ENCODE results near the gene EXT2.

EXT2 gene

DNA sequence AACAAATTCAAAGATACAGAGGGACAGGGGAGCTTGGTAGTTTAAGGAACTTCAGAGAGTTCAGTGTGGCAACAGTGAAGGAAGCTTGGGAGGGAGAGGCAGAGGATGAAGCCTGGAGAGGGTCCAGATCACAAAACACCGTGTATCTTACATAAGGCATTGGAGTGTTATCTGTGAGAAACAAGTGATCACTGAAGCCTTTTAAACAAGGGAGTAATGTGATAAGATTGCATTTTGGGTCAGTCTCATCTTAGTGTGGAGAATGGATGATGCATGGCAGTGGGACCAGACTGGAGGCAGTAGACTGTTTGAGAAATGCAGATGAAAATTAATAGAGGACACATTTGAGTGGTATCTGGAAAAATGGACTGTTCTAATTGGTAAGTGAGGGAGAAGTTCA lies 79.4 kb downstream of the EXT2 start:
- FAIRE-seq = no peak

DNA sequence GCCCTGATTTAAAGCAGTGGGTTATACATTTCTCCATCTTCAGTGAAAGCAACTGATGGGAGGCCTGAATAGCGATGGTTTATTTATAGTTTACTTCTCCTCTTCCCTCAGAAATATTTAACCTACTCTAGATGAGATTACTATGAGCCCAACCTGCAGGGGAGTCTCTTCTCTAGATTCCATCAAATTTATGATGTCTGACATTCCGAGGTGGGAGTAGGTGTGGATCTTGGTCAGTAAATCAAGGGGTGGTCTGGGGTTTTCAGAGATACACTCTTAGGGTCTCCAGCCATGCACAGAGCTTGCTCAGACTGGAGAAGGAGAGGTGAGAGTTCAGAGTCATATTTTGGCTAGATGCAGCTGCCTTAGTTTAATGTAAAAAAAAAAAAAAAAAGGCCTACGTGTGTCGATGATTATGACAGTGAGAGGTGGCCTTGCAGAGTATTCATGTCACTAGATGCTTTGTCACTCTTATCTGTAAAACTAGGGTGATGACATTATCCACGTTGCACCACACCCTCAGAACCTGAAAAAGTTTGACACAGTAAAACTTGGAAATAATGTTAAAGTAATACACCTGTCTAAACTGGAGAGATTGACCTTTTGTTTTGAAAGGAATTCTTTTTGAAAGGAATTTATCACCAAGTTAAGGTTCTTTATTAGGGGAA lies 81.2 kb downstream of the EXT2 start:
- no peak for FAIRE-seq

DNA sequence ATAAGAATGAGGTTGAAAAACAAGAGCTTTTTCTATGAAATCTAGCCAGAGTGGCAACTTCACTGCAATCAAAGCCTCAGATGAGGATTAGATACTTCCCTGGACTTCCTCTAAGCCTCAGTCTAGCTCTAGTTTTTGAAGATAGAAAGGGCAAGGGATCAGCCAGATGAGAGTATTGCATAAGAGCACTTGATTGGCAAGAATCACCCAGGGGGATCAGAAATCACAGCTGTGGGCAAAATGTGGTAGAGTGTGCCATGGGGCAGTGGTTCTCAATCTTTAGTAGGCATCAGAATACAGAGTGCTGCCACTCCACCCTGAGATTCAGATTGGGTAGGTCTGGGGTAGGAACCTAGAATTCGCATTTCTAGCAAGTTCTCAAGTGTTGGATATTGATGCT lies 82.4 kb downstream of the EXT2 start:
- no peak for FAIRE-seq

DNA sequence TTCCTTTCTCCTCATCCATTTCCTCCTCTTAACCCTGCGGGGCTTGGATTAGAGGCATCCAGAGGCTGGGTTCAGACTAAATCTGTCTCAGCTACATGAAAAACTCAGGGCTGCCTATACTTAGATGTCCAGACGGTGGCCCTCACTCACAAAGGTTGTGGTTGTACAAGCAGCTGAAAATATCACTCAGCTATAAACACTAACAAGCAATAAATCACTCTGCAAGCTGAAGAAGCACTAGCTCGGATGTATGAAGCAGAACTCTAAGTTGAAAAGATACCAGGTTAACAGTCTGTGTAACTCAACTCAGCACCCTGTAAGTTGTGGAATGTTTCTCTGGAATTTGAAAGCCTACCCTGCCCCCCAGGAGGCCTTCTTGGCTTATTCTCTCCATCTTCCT lies 82.9 kb downstream of the EXT2 start:
- FAIRE-seq = no peak

DNA sequence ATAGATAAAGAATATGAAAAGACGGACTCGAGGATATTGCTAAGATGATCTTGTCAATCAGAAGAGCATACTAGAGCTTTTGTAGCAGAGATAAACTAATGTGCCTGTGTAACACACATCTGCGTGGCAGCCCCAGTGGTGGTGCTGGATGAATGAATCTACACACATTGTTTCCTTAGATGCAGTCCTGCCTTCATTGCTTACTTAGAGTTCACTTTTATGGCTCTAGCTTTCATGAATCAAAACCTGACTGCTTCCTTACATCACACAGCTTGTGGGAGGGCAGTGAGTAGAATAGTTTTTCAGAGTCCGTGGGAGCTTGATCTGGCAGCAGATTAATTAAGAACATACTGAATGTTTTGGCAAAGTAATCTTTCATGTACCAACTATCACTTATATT lies 83.7 kb downstream of the EXT2 start:
- no peak for FAIRE-seq

DNA sequence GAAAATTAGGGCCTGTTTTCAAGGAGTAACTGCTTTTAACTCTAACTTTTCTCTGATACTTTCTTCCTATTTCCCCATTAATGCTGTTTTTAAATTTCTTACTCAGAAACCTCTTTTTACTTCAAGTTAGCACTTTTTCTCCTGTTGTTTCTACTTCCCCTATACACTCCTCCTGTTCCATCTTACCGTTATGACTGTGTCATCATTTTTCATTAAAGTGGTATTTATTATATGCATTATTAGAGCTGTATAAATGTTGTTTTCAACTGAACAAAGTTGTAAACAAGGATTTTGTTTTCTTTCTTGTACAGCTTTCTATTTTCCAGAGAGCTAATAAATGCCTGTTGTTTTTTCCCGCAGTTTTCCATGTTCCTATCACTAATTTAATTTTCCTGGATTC lies 84.6 kb downstream of the EXT2 start:
- no peak for FAIRE-seq

DNA sequence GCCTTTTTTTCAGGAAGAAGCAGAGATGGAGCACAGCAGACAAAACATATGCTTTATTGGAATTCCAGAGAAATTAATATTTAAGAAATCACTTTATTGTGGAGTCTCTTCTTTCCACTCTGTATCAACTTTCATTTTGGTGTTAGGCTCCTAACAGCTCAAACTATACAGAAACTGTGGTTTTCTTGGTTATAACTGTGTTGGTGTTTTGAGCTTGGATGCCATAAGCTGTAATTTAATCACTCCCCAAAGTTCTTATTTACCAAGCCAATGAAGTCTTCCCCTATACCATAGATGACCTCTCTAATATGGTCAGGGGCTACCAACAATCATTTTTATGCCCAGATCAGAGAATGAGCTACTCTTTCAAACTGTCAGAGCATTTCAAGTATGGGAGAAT lies 90.0 kb downstream of the EXT2 start:
- FAIRE-seq = no peak

DNA sequence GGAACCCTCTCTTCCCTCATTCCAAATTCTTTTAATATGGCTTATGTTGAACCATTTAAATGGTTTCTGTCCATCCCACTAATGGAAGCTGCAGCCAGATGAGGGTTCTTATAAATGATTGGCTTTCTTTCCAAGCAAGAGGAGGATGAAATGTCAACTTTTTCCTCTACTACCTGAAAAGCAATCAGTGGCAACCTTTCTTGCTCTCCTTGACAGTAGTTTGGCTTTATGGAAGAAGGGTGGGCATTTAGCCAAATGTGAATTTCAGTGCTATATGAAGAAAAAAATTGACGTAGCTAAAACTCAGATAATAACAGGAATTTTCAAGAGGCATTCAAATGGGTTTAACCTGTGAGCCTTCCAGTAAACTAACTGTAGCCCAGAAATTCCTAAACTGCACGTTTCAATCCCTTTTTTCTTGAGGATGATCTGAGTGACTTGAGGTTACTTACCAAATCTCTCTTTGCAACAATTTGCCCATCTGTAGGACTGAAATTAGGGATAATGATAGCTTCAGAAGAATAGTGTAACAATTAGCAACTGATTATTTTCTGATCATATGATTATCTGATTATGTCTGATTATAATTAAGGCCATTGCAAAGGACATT lies 90.9 kb downstream of the EXT2 start:
- no peak for FAIRE-seq

DNA sequence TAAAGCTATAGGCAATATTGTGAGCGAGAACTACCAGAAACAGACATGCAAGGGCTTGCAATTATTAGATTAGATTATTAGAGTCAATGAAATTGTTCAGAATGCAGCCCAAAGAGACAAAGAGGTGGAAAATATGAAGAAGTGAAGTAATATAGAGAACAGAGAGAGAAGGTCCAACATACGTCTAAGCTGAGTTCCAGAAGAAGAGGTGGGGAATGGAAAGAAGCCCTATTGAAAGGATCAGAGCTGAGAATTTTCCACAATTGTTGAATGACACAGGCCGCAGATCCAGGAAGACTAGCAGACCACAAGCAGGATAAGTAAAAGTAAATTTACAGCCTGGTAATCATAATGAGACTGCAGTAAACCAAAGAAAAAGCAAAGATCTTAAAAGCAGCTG lies 93.2 kb downstream of the EXT2 start:
- FAIRE-seq = no peak

DNA sequence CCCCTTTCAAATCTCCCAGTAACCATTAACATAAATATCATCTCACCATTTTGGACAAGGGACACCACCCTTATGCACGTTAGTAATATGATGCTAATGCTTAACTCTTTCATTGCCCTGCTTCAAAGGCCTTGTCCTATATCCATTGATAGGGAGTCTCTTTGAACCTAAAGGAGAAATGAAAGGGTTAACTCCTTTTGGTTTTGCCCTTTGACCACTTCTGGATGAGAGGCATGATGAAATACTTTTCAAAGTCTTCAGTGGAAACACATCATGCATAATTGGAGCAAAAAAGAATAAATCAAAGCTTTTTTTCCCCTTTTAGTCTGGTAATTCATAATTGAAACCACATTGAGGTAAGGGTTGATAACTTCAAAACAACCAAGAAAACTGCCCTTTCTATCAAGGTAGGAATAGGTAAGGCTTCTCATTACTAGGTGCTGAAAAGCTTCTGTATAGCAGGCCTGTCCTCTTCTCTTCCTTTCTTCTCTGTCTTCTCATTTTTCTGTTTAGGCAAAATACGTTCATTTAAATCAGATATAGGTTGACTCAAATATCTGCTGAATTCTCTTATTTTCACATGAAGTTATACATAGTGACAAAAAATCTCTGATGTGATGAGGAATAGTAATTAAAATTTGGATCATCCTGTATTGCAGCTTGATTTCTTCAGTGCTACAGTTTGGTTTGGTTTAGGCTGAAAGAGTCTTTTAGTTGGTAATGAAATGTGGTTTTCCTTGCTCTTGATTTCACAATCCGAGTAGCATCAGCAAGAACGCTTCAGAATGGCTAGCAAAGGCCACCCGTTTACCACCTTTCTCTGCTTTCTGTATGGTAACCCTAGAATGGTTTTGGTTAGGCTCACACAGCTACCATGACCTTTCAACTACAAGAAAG lies 94.8 kb downstream of the EXT2 start:
- no peak for FAIRE-seq

DNA sequence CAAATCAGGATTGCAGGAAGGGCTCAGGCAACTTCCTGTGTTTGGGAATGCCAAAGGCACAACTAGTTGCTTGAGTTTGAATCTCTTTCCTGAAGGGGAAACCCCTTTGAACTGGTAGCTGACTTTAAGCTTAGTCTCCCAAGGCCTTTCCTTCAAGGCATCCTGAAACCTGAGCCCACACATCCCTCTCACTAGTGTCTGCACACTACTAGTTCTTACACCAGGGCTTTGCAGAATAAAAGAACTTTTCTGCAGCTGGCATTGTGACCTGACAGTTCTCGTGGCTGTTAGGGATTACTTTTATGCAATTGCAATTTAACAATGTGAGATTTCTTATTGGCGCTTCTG lies 95.4 kb downstream of the EXT2 start:
- FAIRE-seq = no peak

DNA sequence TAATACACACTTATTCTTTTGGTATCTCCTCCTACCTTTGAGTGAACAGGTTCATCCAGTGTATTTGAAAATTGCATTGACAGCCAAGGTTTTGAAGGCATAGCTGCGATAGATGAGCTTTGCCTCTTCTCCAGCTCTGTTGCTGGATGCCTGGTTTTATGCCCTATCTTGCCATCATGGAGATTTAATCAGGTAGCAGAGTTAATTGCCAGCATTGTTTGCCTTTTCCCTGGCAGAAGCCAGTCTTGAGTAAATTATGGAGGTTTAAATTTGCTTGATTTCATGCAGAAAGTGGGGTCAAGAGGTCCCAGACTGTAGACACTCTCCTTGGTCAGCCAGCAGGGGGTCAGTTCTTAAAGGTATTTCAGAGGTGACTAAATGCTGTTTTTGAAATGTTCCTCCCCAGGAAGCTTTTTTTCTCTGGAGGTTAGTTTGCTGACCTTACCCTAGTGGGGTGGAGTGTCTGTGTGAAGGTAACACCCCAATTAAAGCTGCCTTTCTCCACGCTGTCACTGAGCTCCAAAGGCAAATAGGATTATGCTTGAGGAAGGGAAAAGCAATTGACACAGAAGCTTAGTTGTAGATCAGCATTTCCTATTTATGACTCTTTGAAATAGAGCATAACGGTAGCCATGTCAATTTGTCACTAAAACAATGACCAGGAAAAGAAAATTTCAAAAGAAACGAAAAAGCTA lies 96.0 kb downstream of the EXT2 start:
- FAIRE-seq = no peak

DNA sequence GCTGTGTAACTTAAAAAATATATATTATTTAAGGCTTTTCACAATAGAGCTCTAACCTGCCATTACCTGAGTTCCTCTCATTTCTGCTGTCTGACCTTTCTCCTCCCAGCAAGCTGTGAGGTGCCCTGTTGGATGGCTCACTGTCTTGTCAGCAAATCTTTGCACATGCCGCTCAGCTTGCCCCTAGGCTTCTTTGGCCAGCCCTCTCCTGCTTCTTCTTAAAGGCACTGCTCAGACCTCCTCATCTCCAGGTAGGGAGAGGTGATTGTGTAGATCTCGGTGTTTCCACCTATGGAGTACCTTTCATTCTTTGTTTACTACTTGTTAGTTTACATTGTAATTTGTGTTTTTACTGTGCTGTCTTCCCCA lies 96.5 kb downstream of the EXT2 start:
- FAIRE-seq = no peak

DNA sequence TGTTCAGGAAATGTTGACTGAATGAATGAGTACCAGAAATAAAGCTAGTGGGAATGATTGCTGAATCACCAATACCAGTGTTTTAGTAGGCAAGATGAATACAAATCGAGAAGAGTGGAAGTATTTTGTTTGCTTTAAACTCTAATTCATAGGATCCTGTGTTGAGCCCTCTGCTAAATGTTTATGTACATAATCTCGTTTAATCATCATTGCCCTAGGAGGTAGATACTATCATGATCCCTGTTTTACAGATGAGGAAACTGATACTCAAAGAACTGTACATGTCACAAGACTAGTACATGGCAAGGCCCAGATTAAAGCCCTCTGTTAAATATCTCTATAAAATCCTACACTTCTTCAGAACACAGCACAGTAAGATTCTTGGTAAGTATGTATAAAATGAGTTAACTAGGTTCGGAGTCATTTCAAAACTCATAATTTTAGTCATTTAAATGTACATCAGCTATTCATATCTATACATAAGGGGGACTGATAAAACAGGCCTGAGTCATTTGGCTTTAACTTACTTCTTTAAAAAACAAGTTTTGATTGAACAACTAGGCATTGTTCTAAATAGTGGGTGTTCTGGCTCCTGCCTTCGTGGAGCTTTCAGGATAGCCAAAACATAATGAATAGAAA lies 97.1 kb downstream of the EXT2 start:
- FAIRE-seq = no peak

DNA sequence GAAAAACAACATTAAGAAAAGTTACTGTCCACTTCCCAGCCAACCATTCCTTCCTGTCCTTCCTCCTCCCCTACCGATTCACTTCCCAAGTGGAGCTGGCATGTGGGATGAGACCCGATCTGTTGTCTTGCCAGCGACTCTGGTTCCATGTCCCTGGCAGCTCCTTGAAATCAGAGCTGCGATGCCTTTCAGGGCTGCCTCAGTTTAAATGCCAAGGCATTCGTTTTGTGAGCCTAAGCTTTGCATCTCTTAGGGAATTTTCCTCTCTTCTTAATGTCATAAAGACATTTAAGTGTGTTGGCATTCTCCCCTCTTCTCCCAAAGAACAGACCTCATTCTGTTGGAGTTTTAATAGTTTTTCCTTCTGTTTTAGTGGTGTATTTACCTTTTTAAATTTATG lies 98.4 kb downstream of the EXT2 start:
- no peak for FAIRE-seq

DNA sequence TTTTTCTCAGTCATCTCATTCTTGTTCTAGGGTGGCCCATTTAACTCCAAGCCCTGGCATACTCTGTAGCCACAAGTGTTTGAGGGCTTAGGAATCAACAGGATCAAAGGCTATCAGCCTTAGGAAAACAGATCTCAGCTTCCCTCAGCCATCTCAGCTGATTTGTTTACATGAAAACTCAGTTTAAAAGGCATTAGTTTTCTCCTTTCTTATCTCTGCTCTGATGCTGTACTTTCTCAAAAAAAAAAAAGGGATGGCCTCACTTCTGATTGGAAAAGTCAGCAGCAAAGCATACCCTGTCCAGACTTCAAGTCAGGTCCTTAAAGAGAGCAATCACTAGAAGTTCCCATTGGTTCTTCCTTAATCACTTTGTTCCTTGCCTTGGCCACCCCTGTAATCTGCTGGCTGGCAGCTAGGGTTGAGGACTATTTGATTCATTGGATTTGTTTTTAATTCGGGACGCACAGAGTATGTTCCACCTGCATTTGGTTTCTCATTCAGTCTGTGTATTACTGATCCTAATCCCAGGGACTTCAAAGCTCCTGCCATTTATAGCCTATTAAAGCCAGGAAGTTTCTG lies 102.8 kb downstream of the EXT2 start:
- no peak for FAIRE-seq

DNA sequence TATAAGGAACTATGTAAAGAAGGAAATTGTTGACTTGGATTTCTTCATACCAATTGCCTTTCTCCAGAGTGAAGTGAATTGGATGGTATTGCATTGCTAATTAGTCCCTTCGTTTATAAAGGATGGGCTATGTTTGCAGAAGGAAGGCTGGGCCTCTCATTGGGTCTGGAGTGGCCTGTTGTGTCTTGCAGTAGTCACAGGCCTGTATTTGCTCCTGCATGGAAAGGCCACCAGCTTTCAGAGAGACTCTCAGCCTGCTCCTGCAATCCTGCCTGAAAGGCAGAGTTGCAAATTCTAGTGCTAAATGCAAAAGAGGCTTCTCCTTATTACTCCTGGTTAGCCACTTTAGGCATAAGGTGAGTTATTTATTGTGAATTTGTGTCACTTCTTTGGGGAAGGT lies 103.8 kb downstream of the EXT2 start:
- FAIRE-seq = no peak

DNA sequence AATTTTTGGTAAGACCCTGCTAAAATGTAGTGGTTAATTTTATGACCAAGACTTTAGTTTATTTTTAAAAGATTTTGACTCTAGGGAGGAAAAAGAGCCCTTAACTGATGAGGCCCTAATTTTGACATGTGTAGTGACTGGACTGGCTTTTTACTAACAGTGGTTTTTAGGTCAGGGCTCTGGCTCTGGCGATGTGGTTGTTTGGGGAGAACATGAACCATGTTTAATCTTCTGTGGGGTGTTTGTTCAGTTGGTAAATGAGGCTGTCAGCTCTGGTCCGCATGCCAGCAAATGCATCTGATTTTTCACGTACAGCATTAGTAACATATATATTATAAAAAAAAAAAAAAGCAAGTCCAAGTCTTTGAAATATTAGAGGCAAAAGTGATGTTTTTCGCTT lies 104.3 kb downstream of the EXT2 start:
- FAIRE-seq = no peak

DNA sequence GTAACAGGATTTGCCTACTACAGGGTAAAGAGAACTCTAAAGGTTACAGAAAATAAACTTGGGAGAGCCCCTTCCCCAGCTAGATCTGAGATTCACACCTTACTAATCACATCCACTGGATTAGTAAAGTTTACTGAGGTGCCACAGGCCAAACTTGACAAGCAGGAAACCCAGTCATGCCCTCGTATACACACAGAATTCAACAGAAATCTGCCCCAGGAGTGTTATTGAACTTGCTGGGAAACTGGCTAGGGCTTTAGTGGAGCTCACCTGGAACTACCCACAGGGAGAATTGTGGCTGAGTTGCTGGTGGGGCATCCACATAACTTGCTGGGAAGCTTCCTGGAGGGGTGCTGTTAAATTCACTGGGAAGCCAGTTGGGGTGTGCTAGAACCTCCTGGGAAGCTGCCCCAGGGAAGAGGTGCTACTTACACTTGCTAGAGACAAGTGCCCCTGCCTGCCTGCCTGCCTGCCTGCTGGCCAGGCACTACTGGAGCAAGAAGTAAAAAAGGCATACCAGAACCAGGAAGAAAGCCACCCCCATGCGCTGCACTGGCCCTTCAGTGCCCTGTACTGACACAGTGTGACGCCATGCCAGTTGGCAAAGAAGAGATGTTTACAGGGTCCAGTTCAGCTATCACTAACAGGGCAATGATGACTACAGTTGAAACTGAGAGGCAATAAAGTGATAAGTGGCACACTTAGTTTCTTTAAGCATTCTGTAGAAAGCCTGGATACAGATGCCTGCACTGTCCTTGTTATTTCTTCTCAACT lies 108.0 kb downstream of the EXT2 start:
- FAIRE-seq = no peak

DNA sequence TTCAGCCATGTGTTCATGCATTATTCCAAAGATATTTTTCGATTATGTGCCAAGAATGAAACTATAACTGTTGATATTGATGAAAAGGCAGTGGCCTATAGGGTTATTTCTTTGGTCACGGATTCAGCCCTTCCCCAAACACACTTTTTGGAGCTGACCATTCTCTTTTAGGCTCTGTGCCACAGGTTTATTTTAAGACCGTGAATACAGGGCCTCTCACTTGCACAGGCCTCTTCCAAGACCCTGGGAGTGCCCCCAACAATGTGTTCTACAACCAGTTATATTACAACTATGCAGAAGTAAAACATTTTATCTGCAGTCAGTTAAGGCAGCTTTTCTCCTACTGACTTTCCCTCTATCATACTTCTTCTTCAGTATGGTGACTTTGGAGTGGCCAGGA lies 109.9 kb downstream of the EXT2 start:
- no peak for FAIRE-seq

DNA sequence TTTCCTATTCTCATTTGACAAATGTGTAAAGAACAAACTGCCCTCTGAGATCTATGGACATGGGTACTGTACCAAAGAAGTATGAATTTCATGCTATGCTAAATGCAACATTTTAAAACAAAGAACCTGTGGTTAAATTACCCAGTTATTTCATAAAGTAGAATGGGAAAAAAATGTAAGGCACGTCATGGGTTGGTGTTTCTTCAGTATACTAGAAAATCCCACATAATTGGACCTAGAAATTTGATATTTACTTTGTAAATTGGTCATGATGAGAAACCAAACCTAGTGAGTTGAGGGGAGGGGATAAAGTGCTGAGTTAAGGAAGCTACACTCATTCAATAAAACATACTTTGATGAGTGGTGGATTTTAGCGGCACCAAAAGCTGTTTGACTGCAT lies 110.4 kb downstream of the EXT2 start:
- FAIRE-seq = no peak

DNA sequence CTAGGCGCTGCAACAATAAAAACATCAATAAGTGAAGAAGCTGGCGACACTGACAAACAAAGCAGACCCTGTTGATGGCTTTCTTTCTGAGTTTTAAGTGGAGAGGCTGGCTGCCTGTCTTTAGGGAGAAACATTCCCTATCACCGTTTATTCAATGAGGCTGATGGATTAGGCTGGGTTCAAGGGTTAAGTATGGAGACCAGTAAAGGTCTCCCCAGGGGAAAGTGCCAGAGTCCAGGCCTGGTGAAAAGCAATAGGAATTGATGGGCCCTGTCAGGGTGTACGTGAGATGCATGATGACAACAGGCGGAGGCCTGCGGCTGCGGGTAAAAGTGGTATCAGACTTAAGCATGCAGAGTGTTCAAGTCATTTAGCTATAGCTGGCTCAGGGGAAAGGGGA lies 111.8 kb downstream of the EXT2 start:
- FAIRE-seq = no peak
